Neural progenitor cell (in vitro differentiated cells): Measurements from ENCODE around the gene KMT2E.

Experiments used
- CTCF ChIP-seq: fragments of 200-600 bp; sonication (generic); IDR thresholded peaks from 2 replicates; pipeline ENCODE4 v1.5.1; 2017; ENCODE audit warnings: antibody characterized with exemption, mild to moderate bottlenecking
- EZH2 ChIP-seq: fragments of 200-600 bp; sonication (generic); IDR thresholded peaks from 2 replicates; pipeline ENCODE4 v1.6.1; 2017; ENCODE audit warnings: antibody characterized with exemption, mild to moderate bottlenecking, moderate library complexity
- EZH2phosphoT487 ChIP-seq: fragments of 200-600 bp; sonication (generic); IDR thresholded peaks from 2 replicates; pipeline ENCODE4 v1.6.1; 2017; ENCODE audit warnings: antibody characterized with exemption

- TF ChIP-seq CTCF (no peak), EZH2phosphoT487 (no peak), EZH2 (no peak)
These were observed 35.5 kb upstream of the KMT2E start for GRCh38 chr7:104978460-104978859.
